Measurements from ENCODE around the gene ZP1. TPM values are rescaled to one million over a fixed set of nuclear protein-coding genes. Genes with fewer than 3 reads are reported as not detected.

ZP1 gene
- total and polyA plus RNA-seq, 2 donors: 0.35 TPM; not detected in 1

GRCh38 chr11:60858731-60859464 is 8.4 kb upstream of the ZP1 start:
- H3K4me3 ChIP-seq (ENCODE audit: low read depth, low read length): no peak overlapping the region
- WGBS: 72% methylated on average over 4 of the region's 4 CpGs
- H3K4me1 ChIP-seq (ENCODE audit: insufficient read depth): no peaks in the 10 kb centered on the region
- no peaks in the 10 kb centered on the region for H3K36me3 ChIP-seq (ENCODE audit: insufficient read depth)
- no peak for DNase-seq (ENCODE audit: extremely low spot score)
- no peak overlapping the region for H3K27ac ChIP-seq (ENCODE audit: low read depth)

- 88% methylated on average over 15 of the region's 15 CpGs for WGBS
- no peak overlapping the region for H3K4me3 ChIP-seq (ENCODE audit: low read depth, low read length)
- H3K27ac ChIP-seq (ENCODE audit: low read depth): no peak overlapping the region
- no peak for DNase-seq (ENCODE audit: extremely low spot score)
- H3K4me1 ChIP-seq (ENCODE audit: insufficient read depth): no peaks in the 10 kb centered on the region
- no peaks in the 10 kb centered on the region for H3K36me3 ChIP-seq (ENCODE audit: insufficient read depth)
Measured at GRCh38 chr11:60859616-60860250, 7.6 kb upstream of the ZP1 start.

- Histone ChIP-seq H3K4me1 (ENCODE audit: insufficient read depth) (no peaks in the 10 kb centered on the region), H3K36me3 (ENCODE audit: insufficient read depth) (no peaks in the 10 kb centered on the region), H3K4me3 (ENCODE audit: low read depth, low read length) (no peak overlapping the region), H3K27ac (ENCODE audit: low read depth) (no peak overlapping the region)
- DNase-seq (ENCODE audit: extremely low spot score): no peak
- 52% methylated on average over 7 of the region's 7 CpGs for WGBS
Measured at GRCh38 chr11:60860943-60861342, 6.4 kb upstream of the ZP1 start.

GRCh38 chr11:60862171-60862570 is 5.2 kb upstream of the ZP1 start:
- H3K36me3 ChIP-seq (ENCODE audit: insufficient read depth): no peaks in the 10 kb centered on the region
- no peak overlapping the region for H3K27ac ChIP-seq (ENCODE audit: low read depth)
- DNase-seq (ENCODE audit: extremely low spot score): no peak
- H3K4me3 ChIP-seq (ENCODE audit: low read depth, low read length): no peak overlapping the region
- 93% methylated on average over 9 of the region's 9 CpGs for WGBS
- no peaks in the 10 kb centered on the region for H3K4me1 ChIP-seq (ENCODE audit: insufficient read depth)

GRCh38 chr11:60863550-60864521 is 3.5 kb upstream of the ZP1 start:
- H3K4me3 ChIP-seq (ENCODE audit: low read depth, low read length): no peak overlapping the region
- no peaks in the 10 kb centered on the region for H3K4me1 ChIP-seq (ENCODE audit: insufficient read depth)
- H3K36me3 ChIP-seq (ENCODE audit: insufficient read depth): no peaks in the 10 kb centered on the region
- DNase-seq (ENCODE audit: extremely low spot score): no peak
- WGBS: 52% methylated on average over 16 of the region's 16 CpGs
- no peak overlapping the region for H3K27ac ChIP-seq (ENCODE audit: low read depth)

GRCh38 chr11:60864856-60865513 is 2.4 kb upstream of the ZP1 start:
- WGBS: 72% methylated on average over 7 of the region's 7 CpGs

GRCh38 chr11:60867871-60868681 is 734 bp downstream of the ZP1 start:
- no peak overlapping the region for H3K4me3 ChIP-seq (ENCODE audit: low read depth, low read length)
- no peak overlapping the region for H3K27ac ChIP-seq (ENCODE audit: low read depth)
- WGBS: 75% methylated on average over 10 of the region's 10 CpGs
- no peaks in the 10 kb centered on the region for H3K36me3 ChIP-seq (ENCODE audit: insufficient read depth)
- DNase-seq (ENCODE audit: extremely low spot score): no peak
- H3K4me1 ChIP-seq (ENCODE audit: insufficient read depth): no peaks in the 10 kb centered on the region

More at GRCh38 chr11:60864856-60865513, 2.4 kb upstream of the ZP1 start:
- Histone ChIP-seq H3K27ac (ENCODE audit: low read depth) (no peak overlapping the region), H3K4me3 (ENCODE audit: low read depth, low read length) (no peak overlapping the region), H3K36me3 (ENCODE audit: insufficient read depth) (no peaks in the 10 kb centered on the region), H3K4me1 (ENCODE audit: insufficient read depth) (no peaks in the 10 kb centered on the region)
- no peak for DNase-seq (ENCODE audit: extremely low spot score)

- Histone ChIP-seq H3K27ac (ENCODE audit: low read depth) (no peak overlapping the region), H3K4me3 (ENCODE audit: low read depth, low read length) (no peak overlapping the region), H3K36me3 (ENCODE audit: insufficient read depth) (no peaks in the 10 kb centered on the region), H3K4me1 (ENCODE audit: insufficient read depth) (no peaks in the 10 kb centered on the region)
- no peak for DNase-seq (ENCODE audit: extremely low spot score)
- 78% methylated on average over 10 of the region's 10 CpGs for WGBS
Measured at GRCh38 chr11:60868682-60869450, 1.5 kb downstream of the ZP1 start.

- H3K27ac ChIP-seq (ENCODE audit: low read depth): no peak overlapping the region
- no peaks in the 10 kb centered on the region for H3K4me1 ChIP-seq (ENCODE audit: insufficient read depth)
- H3K4me3 ChIP-seq (ENCODE audit: low read depth, low read length): no peak overlapping the region
- H3K36me3 ChIP-seq (ENCODE audit: insufficient read depth): no peaks in the 10 kb centered on the region
- no peak for DNase-seq (ENCODE audit: extremely low spot score)
- 92% methylated on average over 7 of the region's 7 CpGs for WGBS
Measured at GRCh38 chr11:60869451-60869825, 2.1 kb downstream of the ZP1 start.

GRCh38 chr11:60870276-60870675 is 2.9 kb downstream of the ZP1 start:
- 56% methylated on average over 3 of the region's 3 CpGs for WGBS
- no peak overlapping the region for H3K27ac ChIP-seq (ENCODE audit: low read depth)
- H3K4me3 ChIP-seq (ENCODE audit: low read depth, low read length): no peak overlapping the region
- no peaks in the 10 kb centered on the region for H3K36me3 ChIP-seq (ENCODE audit: insufficient read depth)
- no peak for DNase-seq (ENCODE audit: extremely low spot score)
- no peaks in the 10 kb centered on the region for H3K4me1 ChIP-seq (ENCODE audit: insufficient read depth)

- 85% methylated on average over 13 of the region's 13 CpGs for WGBS
- H3K27ac ChIP-seq (ENCODE audit: low read depth): no peak overlapping the region
- no peak overlapping the region for H3K4me3 ChIP-seq (ENCODE audit: low read depth, low read length)
- no peak for DNase-seq (ENCODE audit: extremely low spot score)
- no peaks in the 10 kb centered on the region for H3K4me1 ChIP-seq (ENCODE audit: insufficient read depth)
- no peaks in the 10 kb centered on the region for H3K36me3 ChIP-seq (ENCODE audit: insufficient read depth)
Measured at GRCh38 chr11:60870733-60871377, 3.5 kb downstream of the ZP1 start.

Measured in urinary bladder (tissue), 4 donors.